GM06990 (cell line): ENCODE results near the gene CD48.

Experiments used
- DNase-seq: peaks from one replicate; pipeline ENCODE4 v3.0.0-alpha.2; 2011; ENCODE audit not compliant: insufficient read length; ENCODE audit errors: extremely low read depth
- H3K27me3 ChIP-seq: replicated peaks from 2 replicates; pipeline ENCODE4 v1.6.0; 2011; ENCODE audit warnings: low read length; ENCODE audit not compliant: control insufficient read depth, insufficient read depth
- H3K36me3 ChIP-seq: 2 replicates; pipeline ENCODE4 v1.5.1; 2011; ENCODE audit warnings: low read length; ENCODE audit not compliant: control insufficient read depth, insufficient read depth
- H3K4me3 ChIP-seq: replicated peaks from 2 replicates; pipeline ENCODE4 v1.5.1; 2011; ENCODE audit warnings: low read depth, mild to moderate bottlenecking, control low read depth, low read length
- CTCF ChIP-seq: IDR thresholded peaks from 2 replicates; pipeline ENCODE4 v1.5.1; 2011; ENCODE audit warnings: low read length, control low read depth, mild to moderate bottlenecking, inconsistent platforms; ENCODE audit not compliant: insufficient read depth, poor library complexity, severe bottlenecking

CD48 gene

GRCh38 chr1:160658814-160659193 lies 52.8 kb downstream of the CD48 start:
- Histone ChIP-seq H3K36me3 (no peaks in the 10 kb centered on the region), H3K4me3 (no peak overlapping the region), H3K27me3 (no peaks in the 10 kb centered on the region)
- TF ChIP-seq CTCF, result no peak
- DNase-seq, result no peak

- Histone ChIP-seq H3K36me3 (no peaks in the 10 kb centered on the region), H3K4me3 (no peak overlapping the region), H3K27me3 (no peaks in the 10 kb centered on the region)
- DNase-seq, result no peak
- no peak for TF ChIP-seq CTCF
Measured at GRCh38 chr1:160658162-160658813, 53.3 kb downstream of the CD48 start.

- no peak for TF ChIP-seq CTCF
Measured at GRCh38 chr1:160657250-160657781, 54.3 kb downstream of the CD48 start.

GRCh38 chr1:160656737-160657136 lies 54.9 kb downstream of the CD48 start:
- no peak for TF ChIP-seq CTCF
- no peak for DNase-seq
- Histone ChIP-seq H3K27me3 (no peaks in the 10 kb centered on the region), H3K36me3 (no peaks in the 10 kb centered on the region), H3K4me3 (no peak overlapping the region)

More at GRCh38 chr1:160657250-160657781, 54.3 kb downstream of the CD48 start:
- no peaks in the 10 kb centered on the region for H3K27me3 ChIP-seq
- no peak for DNase-seq
- H3K36me3 ChIP-seq, result no peaks in the 10 kb centered on the region
- H3K4me3 ChIP-seq, result no peak overlapping the region

GRCh38 chr1:160653620-160654016 lies 58.0 kb downstream of the CD48 start:
- TF ChIP-seq CTCF, result no peak
- no peaks in the 10 kb centered on the region for H3K27me3 ChIP-seq
- H3K36me3 ChIP-seq, result no peaks in the 10 kb centered on the region
- H3K4me3 ChIP-seq, result no peak overlapping the region
- DNase-seq, result peak; percentile 52
